Smooth muscle cell of the coronary artery (primary cell): ENCODE measurements around the gene TCEANC. TPM values are rescaled to one million over a fixed set of nuclear protein-coding genes. Genes with fewer than 3 reads are reported as not detected.

Source experiments
- total RNA-seq: library from RNA; depleted of rRNA; stranded (reverse); fragments of >200 nt; gene quantifications from 2 replicates; pipeline ENCODE4 v1.2.3, GENCODE V29; 2014; ENCODE audit warnings: low replicate concordance

Gene TCEANC
- total RNA-seq: 1.8 and 7.3 TPM in 2 replicates

GRCh38 chrX:13652850-13653693 lies at the start of gene TCEANC:
TCEANC (plus strand) TSS chrX:13653141; CDS start chrX:13662509, 9,368 bp downstream.

GRCh38 chrX:13688958-13689740 lies 36.2 kb downstream of the TCEANC start, which contains the start of gene RAB9A:
RAB9A (plus strand) TSS chrX:13689128; CDS start chrX:13708747, 19,619 bp downstream.

Other genes starting within 250 kb of the TCEANC start
- 0.70 TPM in 1 of 2 replicates, not detected in the other for gene EGFL6, start 83.5 kb upstream of the TCEANC start, total RNA-seq
- gene RAB9A, start 36.0 kb downstream of the TCEANC start, total RNA-seq: 15.3 and 26.2 TPM in 2 replicates
- 8.5 and 10.9 TPM in 2 replicates for gene TRAPPC2, start 81.5 kb downstream of the TCEANC start, total RNA-seq
- 4.4 and 7.5 TPM in 2 replicates for gene OFD1, start 81.6 kb downstream of the TCEANC start, total RNA-seq
- gene GPM6B, start 164.0 kb downstream of the TCEANC start, total RNA-seq: 0.38 and 0.70 TPM in 2 replicates